ENCODE data around the gene TXNDC17.
"Not testable (repeated sequence)": the region's sequence is repeated elsewhere in the genome, so short reads cannot be mapped to it uniquely, and the experiment has no call there.

Gene TXNDC17

GRCh38 chr17:6660805-6661463, 20.1 kb downstream of the TXNDC17 start:
- DNase-seq (ENCODE audit: low spot score): no peak

DNA sequence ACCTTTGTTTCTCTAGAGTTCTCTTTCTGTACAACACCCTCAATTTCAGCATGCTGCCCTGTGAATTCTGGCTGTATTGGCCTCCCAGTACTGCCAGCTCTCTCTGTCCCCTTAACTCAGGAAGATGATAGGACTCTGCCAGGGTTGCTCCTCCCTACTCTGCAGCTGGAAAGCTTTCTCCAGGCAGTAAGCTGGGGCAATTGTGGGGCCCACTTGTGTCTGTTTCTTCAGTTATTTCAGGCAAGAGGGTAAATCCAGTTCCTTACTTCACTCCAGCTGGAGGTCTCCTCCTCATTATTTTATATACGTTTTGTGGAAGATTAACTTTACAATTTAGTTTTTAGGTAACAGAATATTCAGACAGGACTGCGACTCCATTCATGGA, 20.6 kb downstream of the TXNDC17 start:
- no peak for DNase-seq (ENCODE audit: low spot score)

DNA sequence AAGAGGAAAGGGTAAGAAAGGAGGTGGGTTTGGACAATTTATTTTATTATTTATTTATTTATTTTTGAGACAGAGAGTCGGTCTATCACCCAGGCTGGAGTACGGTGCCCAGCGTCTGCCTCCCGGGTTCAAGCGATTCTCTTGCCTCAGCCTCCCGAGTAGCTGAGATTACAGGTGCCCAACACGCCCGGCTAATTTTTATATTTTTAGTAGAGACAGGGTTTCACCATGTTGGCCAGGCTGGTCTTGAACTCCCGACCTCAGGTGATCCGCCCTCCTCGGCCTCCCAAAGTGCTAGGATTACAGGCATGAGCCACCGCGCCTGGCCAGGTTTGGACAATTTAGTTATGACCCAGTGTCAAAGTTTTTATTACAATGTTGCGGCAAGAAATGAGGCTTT, 22.3 kb downstream of the TXNDC17 start:
- DNase-seq (ENCODE audit: low spot score): not testable (repeated sequence)

DNA sequence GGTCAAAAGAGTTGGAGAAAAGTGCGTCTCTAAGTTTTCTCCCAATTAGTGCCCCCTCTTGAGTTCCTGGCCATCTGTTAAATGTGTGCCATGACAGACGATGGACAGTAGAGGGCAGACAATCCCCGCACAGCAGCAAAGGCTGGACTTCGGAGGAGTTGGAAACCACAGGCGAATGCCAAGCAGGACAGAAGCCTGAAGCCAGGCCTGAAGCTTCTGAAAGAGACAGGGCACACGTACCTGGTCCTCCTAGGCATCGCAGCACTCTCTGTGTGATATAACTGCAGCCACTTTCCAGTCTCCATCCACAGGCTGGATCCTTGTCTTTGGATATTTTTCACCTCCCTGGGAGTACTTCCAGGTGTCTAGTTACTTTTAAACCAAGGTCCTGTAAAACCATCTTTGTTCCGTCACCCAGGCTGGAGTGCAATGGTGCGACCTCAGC, 25.2 kb downstream of the TXNDC17 start:
- peak; percentile 87 for DNase-seq (ENCODE audit: low spot score)

DNA sequence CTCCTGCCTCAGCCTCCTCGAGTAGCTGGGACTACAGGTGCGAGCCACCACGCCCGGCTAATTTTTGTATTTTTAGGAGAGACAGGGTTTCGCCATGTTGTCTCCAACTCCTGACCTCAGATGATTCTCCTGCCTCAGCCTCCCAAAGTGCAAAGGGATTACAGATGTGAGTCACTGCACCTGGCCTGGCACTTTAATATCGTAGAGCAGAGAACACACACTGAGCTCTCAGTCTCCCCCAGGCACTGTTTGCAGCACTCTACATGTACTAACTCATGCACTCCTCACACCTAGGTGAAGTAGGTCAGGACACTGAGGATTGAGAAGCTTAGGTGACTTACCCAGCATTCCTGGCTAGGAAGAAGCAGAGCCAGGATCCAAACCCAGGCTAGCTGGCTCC, 25.7 kb downstream of the TXNDC17 start:
- DNase-seq (ENCODE audit: low spot score): no peak

DNA sequence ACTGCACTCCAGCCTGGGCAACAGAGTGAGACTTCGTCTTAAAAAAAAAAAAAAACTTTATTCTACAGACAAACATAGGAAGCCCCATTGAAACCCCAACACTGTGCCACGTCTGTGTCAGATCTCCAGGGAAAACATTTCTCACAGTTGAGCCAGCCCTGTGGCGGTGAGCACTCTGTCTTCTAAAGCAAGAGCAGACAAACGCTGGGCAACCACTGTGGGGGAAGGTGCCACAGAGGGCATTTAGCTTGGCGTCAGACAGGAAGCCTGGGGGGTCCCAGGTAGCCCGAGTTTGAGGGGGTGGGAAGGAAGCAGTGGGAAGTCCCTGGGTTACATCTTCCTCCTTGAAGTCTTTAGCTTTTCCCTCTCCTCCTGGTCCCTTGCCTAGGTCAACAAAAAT, 26.7 kb downstream of the TXNDC17 start:
- DNase-seq (ENCODE audit: low spot score): no peak

DNA sequence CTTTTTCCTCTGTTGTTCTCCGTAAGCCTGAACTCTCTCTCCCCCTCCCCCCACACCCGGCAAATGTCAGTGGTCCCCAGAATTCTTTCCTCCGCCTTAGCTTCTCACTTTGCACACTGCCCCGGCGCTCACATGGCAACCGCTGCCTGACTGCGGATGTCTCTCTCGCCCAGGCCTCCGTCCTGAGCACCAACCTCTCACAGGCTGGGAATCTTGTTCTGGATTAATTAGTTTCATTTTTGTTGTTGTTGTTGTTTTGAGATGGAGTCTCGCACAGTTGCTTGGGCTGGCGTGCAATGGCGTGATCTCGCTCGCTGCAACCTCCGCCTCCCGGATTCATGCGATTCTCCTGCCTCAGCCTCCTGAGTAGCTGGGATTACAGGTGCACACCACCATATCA, 27.4 kb downstream of the TXNDC17 start:
- DNase-seq (ENCODE audit: low spot score): no peak

DNA sequence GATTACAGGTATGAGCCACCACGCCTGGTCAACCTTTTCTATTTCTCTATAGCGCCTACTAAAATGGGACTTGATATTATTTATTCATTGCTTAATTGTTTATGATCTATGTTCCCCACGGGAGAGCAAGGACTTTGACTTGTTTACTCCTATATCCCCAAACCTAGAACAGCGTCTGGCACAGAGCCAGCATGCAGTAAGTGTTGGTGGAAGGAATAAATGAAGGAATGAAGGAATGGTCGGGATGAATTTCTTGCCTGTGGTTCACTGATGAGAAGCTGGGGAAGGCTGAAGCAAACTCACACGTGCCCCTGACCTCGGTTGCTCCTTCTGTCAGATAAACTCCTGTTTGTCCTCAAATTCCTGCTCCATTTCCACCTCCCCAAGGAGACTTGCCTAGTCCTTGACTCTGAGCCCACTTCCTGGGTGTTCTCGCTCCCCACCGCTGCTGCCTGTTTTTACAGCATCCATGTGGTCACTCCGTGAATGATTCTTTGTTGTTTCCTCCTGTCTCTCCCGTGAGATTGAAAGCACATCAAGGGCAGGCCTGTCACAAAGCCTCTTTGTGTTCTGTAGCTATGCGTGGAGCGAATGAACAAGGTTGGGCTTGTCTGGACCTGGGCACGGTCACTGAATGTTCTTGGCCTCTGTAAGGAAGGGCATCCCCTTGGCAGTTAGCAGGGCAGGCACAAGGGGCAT, 28.0 kb downstream of the TXNDC17 start:
- DNase-seq (ENCODE audit: low spot score): no peak

- no peak for DNase-seq (ENCODE audit: low spot score)
Measured at GRCh38 chr17:6669479-6670212, 28.8 kb downstream of the TXNDC17 start.

DNA sequence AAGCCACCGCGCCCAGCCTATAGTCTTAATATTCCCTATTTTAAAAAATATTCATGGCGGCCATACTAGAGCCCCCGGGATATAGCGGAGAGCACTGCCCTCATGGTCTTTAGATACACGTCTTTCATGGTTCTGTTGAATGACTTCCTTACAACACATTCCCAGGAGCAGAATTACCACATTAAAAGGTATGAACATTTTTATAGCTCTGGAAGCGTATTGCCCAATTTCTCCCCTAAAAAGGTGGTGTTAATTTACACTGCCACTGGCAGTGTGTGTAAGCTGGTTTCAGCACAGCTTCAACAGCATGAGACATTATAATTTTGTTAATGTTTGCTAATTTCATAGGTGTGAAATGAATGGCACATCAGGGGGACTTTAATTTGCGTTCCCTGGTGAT, 29.7 kb downstream of the TXNDC17 start:
- no peak for DNase-seq (ENCODE audit: low spot score)

DNA sequence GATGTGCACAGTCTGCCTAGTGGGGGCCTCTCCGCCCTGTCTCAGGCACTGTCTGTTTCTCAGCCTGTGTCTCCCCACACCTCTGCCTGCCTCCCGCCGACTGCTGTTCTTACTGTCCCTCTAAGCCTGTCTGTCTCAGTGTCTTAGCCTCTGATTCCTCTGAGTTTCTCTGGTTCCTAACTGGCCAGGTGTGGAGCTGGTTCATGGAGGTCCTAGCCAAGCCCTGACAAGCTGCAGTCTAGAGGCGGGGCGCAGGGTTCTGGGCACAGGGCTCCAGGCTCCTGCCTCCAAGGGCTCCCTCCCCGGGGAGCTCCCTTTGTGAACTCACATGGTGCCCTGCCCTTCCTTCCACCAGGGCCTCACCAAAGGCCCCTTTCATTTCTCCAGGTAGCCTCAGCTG, 30.1 kb downstream of the TXNDC17 start:
- DNase-seq (ENCODE audit: low spot score): no peak

- DNase-seq (ENCODE audit: low spot score): no peak
Measured at GRCh38 chr17:6671431-6671830, 30.6 kb downstream of the TXNDC17 start.

DNA sequence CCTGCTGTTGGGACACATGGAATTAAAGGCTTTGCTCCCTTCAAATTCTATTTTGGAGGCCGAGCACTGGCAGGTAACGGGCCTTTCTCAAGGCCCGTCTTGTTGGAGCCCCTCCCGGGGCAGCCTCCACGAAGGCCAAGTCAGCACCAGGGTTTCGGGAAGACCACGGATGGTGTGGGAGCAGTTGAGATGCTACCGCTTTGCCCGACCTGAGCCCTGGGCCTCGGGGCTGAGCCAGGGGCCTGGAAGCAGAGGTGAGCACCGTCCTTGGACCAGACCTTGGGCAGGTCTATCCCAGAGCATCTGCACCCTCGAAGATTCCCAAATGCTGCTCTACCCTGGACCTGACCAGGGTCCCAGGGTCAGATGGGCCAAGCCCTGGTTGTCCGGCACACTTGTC, 33.7 kb downstream of the TXNDC17 start:
- no peak for DNase-seq (ENCODE audit: low spot score)

DNA sequence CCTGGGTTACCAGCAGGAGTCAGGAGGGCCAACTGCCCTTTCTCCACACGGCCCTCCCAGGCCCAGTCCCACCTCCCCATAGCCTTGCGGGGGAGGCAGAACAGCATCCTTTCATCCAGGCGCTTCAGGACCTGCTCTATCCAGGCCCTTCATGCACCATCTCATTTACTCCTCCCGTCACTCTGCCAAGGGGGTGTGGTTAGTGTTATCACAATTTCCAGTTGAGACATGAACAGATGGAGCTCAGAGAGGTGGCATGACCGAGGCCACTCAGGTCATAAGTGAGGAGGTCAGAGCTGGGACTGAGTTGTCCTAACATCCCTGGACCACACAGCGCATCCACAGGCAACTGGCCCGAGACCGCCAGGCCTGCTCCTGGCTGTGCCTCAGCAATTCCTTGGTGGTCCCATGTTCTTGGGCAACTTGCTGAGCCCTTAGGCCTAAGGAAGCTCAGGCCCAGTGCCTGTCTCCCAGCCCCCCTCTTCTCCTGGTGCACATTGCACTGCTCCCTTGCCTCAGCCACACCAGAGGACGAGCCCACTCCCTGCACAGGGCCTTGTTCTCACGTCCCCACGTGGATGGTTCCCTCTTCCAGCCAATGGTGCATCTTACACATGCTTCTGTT, 34.5 kb downstream of the TXNDC17 start:
- no peak for DNase-seq (ENCODE audit: low spot score)

- DNase-seq (ENCODE audit: low spot score): no peak
Measured at GRCh38 chr17:6676802-6677157, 35.9 kb downstream of the TXNDC17 start.

DNA sequence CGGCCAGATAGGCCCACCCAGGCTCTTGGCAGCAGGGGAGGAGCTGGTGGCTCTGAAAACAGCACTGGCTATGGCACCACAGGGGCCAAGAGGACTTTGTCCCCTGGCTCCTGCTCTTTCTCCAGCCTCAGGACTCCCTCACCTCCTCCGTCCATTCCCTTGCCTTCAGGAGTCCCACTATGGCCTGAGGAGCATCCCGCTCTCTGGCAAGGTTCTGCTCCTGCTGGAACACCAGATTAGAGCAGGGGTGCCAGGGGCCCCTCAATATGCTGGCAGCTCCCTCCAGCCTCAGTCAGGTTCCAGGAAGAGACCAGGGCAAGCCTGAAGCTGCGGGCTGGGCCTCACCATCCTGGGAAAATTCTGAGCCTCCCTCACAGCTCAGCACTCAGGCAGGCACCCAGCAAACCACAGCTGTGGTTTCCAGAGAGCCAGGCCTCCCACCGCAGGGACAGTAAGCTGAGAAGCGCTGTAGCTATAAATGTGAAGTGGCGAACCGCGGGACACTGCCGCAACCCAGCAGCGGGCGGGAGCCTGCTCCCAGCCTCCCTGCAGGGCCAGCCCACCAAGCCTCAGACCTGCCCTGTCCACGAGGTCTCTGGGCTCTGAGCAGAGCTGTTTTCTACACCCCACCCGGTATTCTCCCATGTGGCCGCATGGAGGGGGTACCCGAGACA, 36.4 kb downstream of the TXNDC17 start:
- DNase-seq (ENCODE audit: low spot score): peak; percentile 44

DNA sequence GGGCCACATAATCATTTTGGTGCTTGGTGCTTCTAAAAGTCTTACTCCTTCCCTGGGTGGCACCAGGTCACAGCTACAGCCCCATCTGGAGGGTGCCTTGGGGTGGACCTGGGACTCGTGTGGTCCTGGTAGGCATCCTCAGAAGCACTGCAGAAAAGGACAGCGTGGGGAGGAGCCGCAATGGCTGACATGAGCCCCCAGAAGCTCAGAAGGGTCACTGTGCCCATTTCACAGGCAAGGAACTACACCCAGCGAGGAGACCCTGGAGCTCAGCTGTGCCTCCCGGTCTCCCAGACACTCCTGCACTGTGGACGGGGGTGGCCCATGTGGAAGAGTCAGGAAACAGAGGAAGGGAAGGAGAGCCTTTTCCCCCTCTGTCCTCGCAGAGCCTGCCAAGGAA, 37.1 kb downstream of the TXNDC17 start:
- DNase-seq (ENCODE audit: low spot score): no peak

- DNase-seq (ENCODE audit: low spot score): no peak
Measured at GRCh38 chr17:6679241-6679640, 38.4 kb downstream of the TXNDC17 start.

- no peak for DNase-seq (ENCODE audit: low spot score)
Measured at GRCh38 chr17:6681176-6681575, 40.3 kb downstream of the TXNDC17 start.

DNA sequence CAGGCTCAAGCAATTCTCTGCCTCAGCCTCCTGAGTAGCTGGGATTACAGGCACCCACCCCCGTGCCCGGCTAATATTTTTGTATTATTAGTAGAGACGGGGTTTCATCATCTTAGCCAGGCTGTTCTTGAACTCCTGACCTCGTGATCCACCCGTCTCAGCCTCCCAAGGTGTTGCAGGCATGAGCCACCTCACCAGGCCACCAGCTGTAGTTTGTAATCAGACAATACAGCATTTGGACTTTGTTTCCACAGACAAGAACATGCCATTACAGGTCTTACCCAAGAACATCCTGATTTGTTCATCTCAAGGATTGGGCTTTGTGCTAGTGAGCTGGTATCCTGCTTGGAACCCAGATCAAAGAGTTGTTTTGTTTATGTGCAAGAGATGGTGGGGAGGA, 40.8 kb downstream of the TXNDC17 start:
- no peak for DNase-seq (ENCODE audit: low spot score)

DNA sequence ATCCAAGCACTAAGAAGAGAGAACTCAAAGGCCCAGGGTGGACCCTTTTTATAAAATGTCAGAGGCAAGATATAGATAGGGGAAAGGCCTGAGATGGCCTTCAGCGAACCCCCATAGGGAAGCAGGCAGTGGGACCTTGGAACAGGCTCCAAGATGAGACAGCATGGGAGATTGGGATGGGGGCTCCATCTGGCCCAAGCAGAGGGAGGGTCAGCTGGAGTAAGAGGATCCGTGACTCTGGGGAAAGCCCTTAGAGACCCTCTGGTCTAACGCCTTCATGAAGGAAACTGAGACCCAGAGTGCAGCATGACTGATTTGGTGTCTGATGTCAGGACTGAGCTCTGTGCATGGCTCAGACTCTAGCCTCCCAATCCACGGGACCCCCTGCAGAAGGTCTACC, 41.5 kb downstream of the TXNDC17 start:
- no peak for DNase-seq (ENCODE audit: low spot score)

DNA sequence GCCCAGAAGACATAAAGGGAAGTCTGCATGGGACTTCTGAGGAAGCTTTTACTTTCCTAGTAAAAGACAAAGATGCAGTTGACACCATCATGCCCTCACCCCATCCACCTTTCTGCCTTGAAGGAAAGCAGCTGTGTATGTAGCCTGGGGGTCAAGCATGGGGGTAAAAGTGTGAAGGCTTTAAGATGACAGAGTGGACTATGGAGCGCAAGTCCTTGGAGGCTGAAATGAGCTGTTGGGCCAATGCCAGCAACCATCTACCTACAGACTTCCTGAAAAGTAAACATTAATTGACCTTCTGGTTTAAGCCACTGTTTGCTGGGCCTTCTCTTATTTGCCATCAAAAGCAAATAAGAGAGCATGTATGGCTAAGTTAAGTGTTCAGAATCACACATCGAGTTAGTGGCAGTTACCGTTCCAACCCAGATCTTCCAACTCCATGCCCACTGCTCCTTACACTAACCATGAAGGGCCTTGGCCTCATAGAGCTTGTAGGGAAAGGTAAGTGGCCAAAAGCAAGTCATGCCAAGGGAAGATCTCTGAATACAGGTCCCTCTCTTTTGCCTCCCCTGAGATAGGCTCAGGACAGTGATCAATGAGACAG, 42.3 kb downstream of the TXNDC17 start:
- no peak for DNase-seq (ENCODE audit: low spot score)

Measured in AG08396 (cell line).